ENCODE results near the gene RAMAC. TPM values are rescaled to one million over a fixed set of nuclear protein-coding genes. Genes with fewer than 3 reads are reported as not detected.
"Not testable (repeated sequence)": the region's sequence is repeated elsewhere in the genome, so short reads cannot be mapped to it uniquely, and the experiment has no call there.

The RAMAC gene
- polyA plus RNA-seq, result 10 to 100 TPM; 18.2 to 28.8 (median 20.2) TPM
- long read RNA-seq, donor 1, result 0 reads
- long read RNA-seq, donor 2, transcript RAMAC-201 (4 exons, 1,568 nt), result major isoform, 9 of 9 reads
- long read RNA-seq, donor 2, partial matches to known transcripts, result 0 of 9 reads
- long read RNA-seq, donor 2, other reads (novel, unspliced or antisense), result 0 of 9 reads
- long read RNA-seq, donor 3, transcript RAMAC-201 (4 exons, 1,568 nt), result major isoform, 17 of 17 reads
- long read RNA-seq, donor 3, partial matches to known transcripts, result 0 of 17 reads
- long read RNA-seq, donor 3, other reads (novel, unspliced or antisense), result 0 of 17 reads
- long read RNA-seq, donor 4, partial matches to known transcripts, result 0 of 2 reads
- long read RNA-seq, donor 4, other reads (novel, unspliced or antisense), result 0 of 2 reads
- long read RNA-seq, donor 5, transcript RAMAC-201 (4 exons, 1,568 nt), result major isoform, 6 of 6 reads
- long read RNA-seq, donor 5, partial matches to known transcripts, result 0 of 6 reads
- long read RNA-seq, donor 5, other reads (novel, unspliced or antisense), result 0 of 6 reads
- long read RNA-seq, donor 6, transcript RAMAC-201 (4 exons, 1,568 nt), result major isoform, 17 of 23 reads
- long read RNA-seq, donor 6, partial matches to known transcripts, result 0 of 23 reads
- long read RNA-seq, donor 6, other reads (novel, unspliced or antisense), result 6 of 23 reads
- long read RNA-seq, donor 7, transcript RAMAC-201 (4 exons, 1,568 nt), result major isoform, 28 of 28 reads
- long read RNA-seq, donor 7, partial matches to known transcripts, result 0 of 28 reads
- long read RNA-seq, donor 7, other reads (novel, unspliced or antisense), result 0 of 28 reads
- long read RNA-seq, donor 8, transcript RAMAC-201 (4 exons, 1,568 nt), result major isoform, 5 of 5 reads
- long read RNA-seq, donor 8, partial matches to known transcripts, result 0 of 5 reads
- long read RNA-seq, donor 8, other reads (novel, unspliced or antisense), result 0 of 5 reads
- long read RNA-seq, donor 9, transcript RAMAC-201 (4 exons, 1,568 nt), result major isoform, 11 of 11 reads
- long read RNA-seq, donor 9, partial matches to known transcripts, result 0 of 11 reads
- long read RNA-seq, donor 9, other reads (novel, unspliced or antisense), result 0 of 11 reads
- long read RNA-seq, donor 10, transcript RAMAC-201 (4 exons, 1,568 nt), result major isoform, 19 of 19 reads
- long read RNA-seq, donor 10, partial matches to known transcripts, result 0 of 19 reads
- long read RNA-seq, donor 10, other reads (novel, unspliced or antisense), result 0 of 19 reads

DNA sequence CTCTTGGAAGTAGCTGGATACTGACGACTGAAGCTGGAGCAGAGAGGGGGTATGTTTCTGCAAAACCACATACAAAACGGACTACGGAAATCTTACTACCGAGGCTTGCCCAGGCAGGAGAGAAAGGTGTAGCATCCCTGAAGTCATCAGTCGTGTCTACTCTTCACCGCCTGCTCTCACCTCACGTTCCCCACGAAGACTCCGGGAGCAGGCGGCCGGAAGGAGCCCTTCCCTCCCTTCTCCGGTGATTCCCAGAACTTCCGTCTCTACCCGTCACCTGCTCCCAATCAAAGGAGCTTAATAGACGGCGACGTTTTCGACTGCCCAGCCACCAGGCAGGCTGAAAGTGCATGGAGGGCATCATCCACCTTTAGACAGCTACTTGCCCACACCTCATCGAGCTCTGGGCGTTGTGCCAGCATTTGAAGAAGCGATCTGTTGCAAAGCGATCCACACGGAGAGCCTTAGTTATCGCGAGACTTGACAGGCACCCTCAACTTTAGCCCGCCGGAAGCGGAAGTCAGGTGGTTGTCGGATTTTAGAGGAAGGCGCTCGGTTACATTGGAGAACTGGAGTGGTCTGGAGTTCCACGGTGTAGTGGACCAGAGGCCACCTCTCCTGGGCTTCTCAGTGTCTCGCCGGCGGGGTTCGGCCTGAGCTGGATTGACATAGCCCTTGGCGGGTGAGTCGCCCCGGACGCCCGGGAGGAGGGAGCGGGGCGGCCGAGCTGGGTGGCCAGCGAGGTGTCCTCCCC lies at the start of gene RAMAC:
Gene RAMAC, plus strand, starts transcription at position 523 of the 754 bp plus-strand sequence. CDS start 2,809 bp downstream, outside the sequence.
- Histone ChIP-seq H3K27ac (ENCODE audit: low read depth in 1 of 3, low read length in 2 of 3) (peak within 1 kb of the TSS; percentile 66 to 89 (median 88)), H3K4me3 (ENCODE audit: low read depth in 1 of 3, low read length in 3 of 3) (peak within 1 kb of the TSS; percentile 64 to 78 (median 73)), H3K9me3 (ENCODE audit: control insufficient read depth in 2 of 2, insufficient read depth in 1 of 2, low read depth in 1 of 2, low read length in 1 of 2) (peaks cover 0 to 4% of the 10 kb centered on the region in 2 donors), H3K27me3 (ENCODE audit: control insufficient read depth in 3 of 3, insufficient read depth in 3 of 3, low read length in 3 of 3) (no peaks in the 10 kb centered on the region), H3K36me3 (ENCODE audit: control insufficient read depth in 3 of 3, insufficient read depth in 2 of 3, low read depth in 1 of 3, low read length in 3 of 3) (peaks cover 0 to 6% (median 0%) of the 10 kb centered on the region in 3 donors), H3K4me1 (ENCODE audit: control insufficient read depth in 3 of 3, insufficient read depth in 2 of 3, low read depth in 1 of 3, low read length in 2 of 3) (peaks cover 0 to 7% (median 2%) of the 10 kb centered on the region in 3 donors)
- DNase-seq (peak; percentile 97 to 98), FAIRE-seq (no peak)
- WGBS, 3 donors, result 1 to 3% (median 2%) methylated on average over 41 to 45 of the region's 45 CpGs

DNA sequence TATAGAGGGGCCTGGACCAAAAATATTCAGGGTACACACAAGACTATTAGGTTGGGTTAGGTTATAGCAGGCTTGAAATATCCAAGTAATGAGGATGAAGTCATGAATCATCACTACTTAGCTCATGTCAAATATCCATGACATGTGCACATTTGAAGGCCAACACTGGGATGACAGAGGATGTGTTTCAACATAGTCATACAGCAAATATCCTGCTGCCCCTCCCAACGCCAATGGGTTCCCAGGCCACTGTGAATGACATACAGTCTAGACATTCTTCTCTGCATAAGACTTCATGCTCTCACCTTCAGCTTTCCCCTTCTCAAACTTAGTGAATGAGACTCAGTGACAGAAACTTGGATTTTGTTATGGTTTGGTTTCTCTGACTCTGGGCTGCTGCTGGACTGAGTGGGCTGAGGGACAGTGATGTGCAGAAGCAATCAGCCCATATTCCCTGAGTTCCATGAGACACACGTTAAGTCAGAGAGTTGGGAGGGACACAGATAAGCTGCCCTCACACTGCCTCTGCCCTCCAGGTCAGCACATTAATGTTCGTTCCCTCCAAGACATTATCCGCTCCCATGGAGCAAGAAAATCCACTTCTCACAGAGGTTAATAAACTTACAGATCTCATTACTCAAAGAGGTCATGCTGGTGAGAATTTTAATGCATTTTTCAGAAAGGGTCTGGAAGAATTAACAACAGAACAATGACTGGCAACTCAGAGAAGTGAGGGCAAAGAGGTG lies 48.9 kb upstream of the RAMAC start:
- H3K4me1 ChIP-seq (ENCODE audit: control insufficient read depth in 3 of 3, insufficient read depth in 2 of 3, low read depth in 1 of 3, low read length in 2 of 3), result no peaks in the 10 kb centered on the region
- H3K27ac ChIP-seq (ENCODE audit: low read depth in 1 of 3, low read length in 2 of 3), result no peak overlapping the region
- 78 to 80% (median 80%) methylated on average over 4 of the region's 4 CpGs for WGBS, 3 donors
- no peaks in the 10 kb centered on the region for H3K36me3 ChIP-seq (ENCODE audit: control insufficient read depth in 3 of 3, insufficient read depth in 2 of 3, low read depth in 1 of 3, low read length in 3 of 3)
- FAIRE-seq (no peak), DNase-seq (no peak)
- no peaks in the 10 kb centered on the region for H3K9me3 ChIP-seq (ENCODE audit: control insufficient read depth in 2 of 2, insufficient read depth in 1 of 2, low read depth in 1 of 2, low read length in 1 of 2)
- H3K4me3 ChIP-seq (ENCODE audit: low read depth in 1 of 3, low read length in 3 of 3), result no peak overlapping the region
- H3K27me3 ChIP-seq (ENCODE audit: control insufficient read depth in 3 of 3, insufficient read depth in 3 of 3, low read length in 3 of 3), result no peaks in the 10 kb centered on the region

GRCh38 chr15:82937712-82938058 lies 48.3 kb upstream of the RAMAC start:
- no peak overlapping the region for H3K4me3 ChIP-seq (ENCODE audit: low read depth in 1 of 3, low read length in 3 of 3)
- no peaks in the 10 kb centered on the region for H3K27me3 ChIP-seq (ENCODE audit: control insufficient read depth in 3 of 3, insufficient read depth in 3 of 3, low read length in 3 of 3)
- no peaks in the 10 kb centered on the region for H3K9me3 ChIP-seq (ENCODE audit: control insufficient read depth in 2 of 2, insufficient read depth in 1 of 2, low read depth in 1 of 2, low read length in 1 of 2)
- H3K36me3 ChIP-seq (ENCODE audit: control insufficient read depth in 3 of 3, insufficient read depth in 2 of 3, low read depth in 1 of 3, low read length in 3 of 3), result no peaks in the 10 kb centered on the region
- no peak for DNase-seq
- no peaks in the 10 kb centered on the region for H3K4me1 ChIP-seq (ENCODE audit: control insufficient read depth in 3 of 3, insufficient read depth in 2 of 3, low read depth in 1 of 3, low read length in 2 of 3)
- FAIRE-seq, result no peak
- H3K27ac ChIP-seq (ENCODE audit: low read depth in 1 of 3, low read length in 2 of 3), result no peak overlapping the region
- WGBS, 3 donors, result 84 to 93% (median 91%) methylated on average over 5 of the region's 5 CpGs

- H3K36me3 ChIP-seq (ENCODE audit: control insufficient read depth in 3 of 3, insufficient read depth in 2 of 3, low read depth in 1 of 3, low read length in 3 of 3); H3K9me3 ChIP-seq (ENCODE audit: control insufficient read depth in 2 of 2, insufficient read depth in 1 of 2, low read depth in 1 of 2, low read length in 1 of 2); FAIRE-seq; H3K27me3 ChIP-seq (ENCODE audit: control insufficient read depth in 3 of 3, insufficient read depth in 3 of 3, low read length in 3 of 3); H3K27ac ChIP-seq (ENCODE audit: low read depth in 1 of 3, low read length in 2 of 3); H3K4me3 ChIP-seq (ENCODE audit: low read depth in 1 of 3, low read length in 3 of 3); DNase-seq; H3K4me1 ChIP-seq (ENCODE audit: control insufficient read depth in 3 of 3, insufficient read depth in 2 of 3, low read depth in 1 of 3, low read length in 2 of 3): not testable (repeated sequence)
- WGBS, 3 donors, result 97 to 98% (median 97%) methylated on average over 6 of the region's 6 CpGs
These were observed 46.3 kb upstream of the RAMAC start for GRCh38 chr15:82939678-82940077.

- H3K36me3 ChIP-seq (ENCODE audit: control insufficient read depth in 3 of 3, insufficient read depth in 2 of 3, low read depth in 1 of 3, low read length in 3 of 3), result no peaks in the 10 kb centered on the region
- FAIRE-seq, result no peak
- H3K27ac ChIP-seq (ENCODE audit: low read depth in 1 of 3, low read length in 2 of 3), result no peak overlapping the region
- H3K9me3 ChIP-seq (ENCODE audit: control insufficient read depth in 2 of 2, insufficient read depth in 1 of 2, low read depth in 1 of 2, low read length in 1 of 2), result no peaks in the 10 kb centered on the region
- no peak for DNase-seq
- H3K27me3 ChIP-seq (ENCODE audit: control insufficient read depth in 3 of 3, insufficient read depth in 3 of 3, low read length in 3 of 3), result no peaks in the 10 kb centered on the region
- H3K4me3 ChIP-seq (ENCODE audit: low read depth in 1 of 3, low read length in 3 of 3), result no peak overlapping the region
- no peaks in the 10 kb centered on the region for H3K4me1 ChIP-seq (ENCODE audit: control insufficient read depth in 3 of 3, insufficient read depth in 2 of 3, low read depth in 1 of 3, low read length in 2 of 3)
- 75 to 81% (median 78%) methylated on average over 8 of the region's 8 CpGs for WGBS, 3 donors
These were observed 43.3 kb upstream of the RAMAC start for GRCh38 chr15:82942691-82943090.

DNA sequence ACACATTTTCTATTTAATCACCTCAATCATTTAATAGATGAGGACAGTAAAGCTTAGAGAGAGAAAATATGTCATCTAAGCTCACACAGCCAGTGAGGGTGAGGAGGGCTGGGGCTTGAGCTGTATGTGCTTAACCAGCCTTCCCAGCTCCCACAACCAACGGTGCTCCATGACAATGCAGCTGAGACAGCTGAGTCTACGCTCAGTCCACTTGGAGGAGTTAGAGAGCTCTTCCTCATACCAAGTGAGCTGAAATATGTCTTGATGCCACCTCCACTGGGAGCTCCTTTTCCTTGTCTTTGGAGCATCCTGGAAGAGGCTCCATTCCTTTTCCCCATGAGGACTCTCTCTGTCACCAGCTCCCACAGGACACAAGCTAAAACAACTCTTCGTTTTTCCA lies 42.8 kb upstream of the RAMAC start:
- 71 to 86% (median 73%) methylated on average over 3 of the region's 3 CpGs for WGBS, 3 donors
- H3K27me3 ChIP-seq (ENCODE audit: control insufficient read depth in 3 of 3, insufficient read depth in 3 of 3, low read length in 3 of 3), result no peaks in the 10 kb centered on the region
- H3K36me3 ChIP-seq (ENCODE audit: control insufficient read depth in 3 of 3, insufficient read depth in 2 of 3, low read depth in 1 of 3, low read length in 3 of 3), result no peaks in the 10 kb centered on the region
- no peaks in the 10 kb centered on the region for H3K9me3 ChIP-seq (ENCODE audit: control insufficient read depth in 2 of 2, insufficient read depth in 1 of 2, low read depth in 1 of 2, low read length in 1 of 2)
- H3K4me1 ChIP-seq (ENCODE audit: control insufficient read depth in 3 of 3, insufficient read depth in 2 of 3, low read depth in 1 of 3, low read length in 2 of 3), result no peaks in the 10 kb centered on the region
- H3K27ac ChIP-seq (ENCODE audit: low read depth in 1 of 3, low read length in 2 of 3), result no peak overlapping the region
- FAIRE-seq, result no peak
- DNase-seq, result no peak
- H3K4me3 ChIP-seq (ENCODE audit: low read depth in 1 of 3, low read length in 3 of 3), result no peak overlapping the region

GRCh38 chr15:82944056-82944455 lies 42.0 kb upstream of the RAMAC start:
- H3K4me1 ChIP-seq (ENCODE audit: control insufficient read depth in 3 of 3, insufficient read depth in 2 of 3, low read depth in 1 of 3, low read length in 2 of 3), result no peaks in the 10 kb centered on the region
- peaks cover 0 to 2% (median 0%) of the 10 kb centered on the region in 3 donors for H3K27me3 ChIP-seq (ENCODE audit: control insufficient read depth in 3 of 3, insufficient read depth in 3 of 3, low read length in 3 of 3)
- H3K4me3 ChIP-seq (ENCODE audit: low read depth in 1 of 3, low read length in 3 of 3), result no peak overlapping the region
- H3K27ac ChIP-seq (ENCODE audit: low read depth in 1 of 3, low read length in 2 of 3), result no peak overlapping the region
- FAIRE-seq (no peak), DNase-seq (no peak)
- no peaks in the 10 kb centered on the region for H3K9me3 ChIP-seq (ENCODE audit: control insufficient read depth in 2 of 2, insufficient read depth in 1 of 2, low read depth in 1 of 2, low read length in 1 of 2)
- 87 to 92% (median 89%) methylated on average over 5 of the region's 5 CpGs for WGBS, 3 donors
- H3K36me3 ChIP-seq (ENCODE audit: control insufficient read depth in 3 of 3, insufficient read depth in 2 of 3, low read depth in 1 of 3, low read length in 3 of 3), result no peaks in the 10 kb centered on the region
